HCT116 (cell line): Measurements from ENCODE around the gene EHD4.

Experiments used
- CEBPB ChIP-seq: IDR thresholded peaks from 2 replicates; pipeline ENCODE4 v1.6.1; 2012; ENCODE audit warnings: low read depth
- JUND ChIP-seq: IDR thresholded peaks from 2 replicates; pipeline ENCODE4 v1.6.1; 2012

GRCh38 chr15:41930867-41931222 lies 41.5 kb downstream of the EHD4 start:
- TF ChIP-seq CEBPB (no peak), JUND (no peak)
